Right lobe of liver (tissue), 4 donors: ENCODE data around the gene NCMAP.

Experiments used
- POLR2A ChIP-seq: fragments of 450-650 bp; IDR thresholded peaks from one replicate; pipeline ENCODE4 v1.6.1; 2017; ENCODE audit warnings: antibody characterized with exemption, mild to moderate bottlenecking
- TF ChIP-seq, protein P1 (sequence below), 4 donors: fragments of 200-600 bp in 3 of 4; fragments of 450-650 bp in 1 of 4; IDR thresholded peaks; one replicate each; pipeline versions ENCODE4 v1.5.1 to v1.8.0; 2016 to 2022; ENCODE audit warnings: antibody characterized with exemption in 4 of 4, mild to moderate bottlenecking in 2 of 4
- donor health status: DM: no; HTN: no; CAD: no.
- donor health status: DM: no; HTN: no; CAD: no.
- donor health status: DM: no; HTN: yes; CAD: no.

DNA sequence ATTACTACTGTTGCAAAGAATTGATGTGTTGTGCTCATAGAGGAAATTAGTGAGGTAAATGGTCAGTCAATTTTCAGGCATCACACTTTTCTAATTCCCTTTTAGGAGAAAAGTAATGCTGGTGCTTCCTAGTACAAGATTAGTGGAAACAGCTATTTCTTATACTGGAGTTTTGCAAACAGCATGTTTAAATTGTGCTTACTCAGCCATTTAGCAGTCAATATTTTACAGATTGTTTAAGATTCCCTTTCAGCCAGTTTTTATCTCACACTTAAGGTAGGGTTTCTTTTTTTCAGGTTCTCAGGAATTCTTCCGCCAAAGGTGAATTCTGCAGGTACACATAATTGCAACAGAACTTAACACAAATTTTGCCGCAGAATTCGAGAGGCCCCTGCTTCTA, 98.1 kb downstream of the NCMAP start:
- TF ChIP-seq, protein P1, sequence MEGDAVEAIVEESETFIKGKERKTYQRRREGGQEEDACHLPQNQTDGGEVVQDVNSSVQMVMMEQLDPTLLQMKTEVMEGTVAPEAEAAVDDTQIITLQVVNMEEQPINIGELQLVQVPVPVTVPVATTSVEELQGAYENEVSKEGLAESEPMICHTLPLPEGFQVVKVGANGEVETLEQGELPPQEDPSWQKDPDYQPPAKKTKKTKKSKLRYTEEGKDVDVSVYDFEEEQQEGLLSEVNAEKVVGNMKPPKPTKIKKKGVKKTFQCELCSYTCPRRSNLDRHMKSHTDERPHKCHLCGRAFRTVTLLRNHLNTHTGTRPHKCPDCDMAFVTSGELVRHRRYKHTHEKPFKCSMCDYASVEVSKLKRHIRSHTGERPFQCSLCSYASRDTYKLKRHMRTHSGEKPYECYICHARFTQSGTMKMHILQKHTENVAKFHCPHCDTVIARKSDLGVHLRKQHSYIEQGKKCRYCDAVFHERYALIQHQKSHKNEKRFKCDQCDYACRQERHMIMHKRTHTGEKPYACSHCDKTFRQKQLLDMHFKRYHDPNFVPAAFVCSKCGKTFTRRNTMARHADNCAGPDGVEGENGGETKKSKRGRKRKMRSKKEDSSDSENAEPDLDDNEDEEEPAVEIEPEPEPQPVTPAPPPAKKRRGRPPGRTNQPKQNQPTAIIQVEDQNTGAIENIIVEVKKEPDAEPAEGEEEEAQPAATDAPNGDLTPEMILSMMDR (IDR thresholded peaks at IDR 0.05) = no peak
- TF ChIP-seq POLR2A = no peak
